ENCODE data around the gene CD164.

CD164 gene

DNA sequence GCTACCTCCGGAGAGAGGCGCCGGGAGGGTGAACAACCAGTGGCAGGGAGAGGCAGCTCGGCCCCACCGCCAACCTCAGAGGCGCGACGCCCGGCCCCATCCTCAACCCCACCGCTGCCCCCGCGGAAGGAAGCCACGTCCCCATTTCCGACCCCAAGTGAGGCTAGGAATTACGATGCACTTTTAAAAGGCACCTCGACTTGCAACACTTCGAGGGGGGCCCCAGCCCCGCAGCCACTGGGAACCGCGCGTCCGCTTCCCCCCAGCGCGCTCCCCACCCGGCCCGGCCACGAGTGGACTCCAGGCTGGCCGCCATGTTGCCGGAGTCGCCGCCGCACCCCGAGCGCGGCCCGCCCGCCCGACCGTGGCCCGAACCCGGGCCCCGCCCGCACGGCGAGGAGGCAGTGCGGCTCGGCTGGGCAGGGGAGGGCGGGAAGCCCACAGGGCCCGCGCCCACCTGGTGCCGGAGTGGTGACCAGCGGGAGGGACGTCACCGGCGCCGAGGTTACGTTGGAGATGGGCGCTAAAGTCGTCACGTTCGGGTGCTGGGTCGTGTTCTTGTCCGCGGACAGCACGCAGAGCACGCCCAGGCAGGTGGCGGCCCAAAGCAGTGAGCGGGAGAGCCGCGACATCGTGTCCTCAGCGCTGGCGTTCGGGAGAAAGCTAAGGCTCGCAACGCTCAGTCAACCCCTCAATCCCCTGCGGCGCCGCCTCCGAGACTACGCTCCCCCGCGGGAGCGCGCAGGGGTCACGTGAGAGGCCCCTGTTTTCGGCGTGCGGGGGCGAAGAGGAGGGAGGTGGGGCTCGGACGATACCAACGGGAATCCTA is at the start of gene CD164:
Gene CD164 (minus strand): TSS at position 721 of the 829 bp plus-strand sequence. CDS start 89 bp downstream, at position 632.
- peak; percentile 98 for DNase-seq

DNA sequence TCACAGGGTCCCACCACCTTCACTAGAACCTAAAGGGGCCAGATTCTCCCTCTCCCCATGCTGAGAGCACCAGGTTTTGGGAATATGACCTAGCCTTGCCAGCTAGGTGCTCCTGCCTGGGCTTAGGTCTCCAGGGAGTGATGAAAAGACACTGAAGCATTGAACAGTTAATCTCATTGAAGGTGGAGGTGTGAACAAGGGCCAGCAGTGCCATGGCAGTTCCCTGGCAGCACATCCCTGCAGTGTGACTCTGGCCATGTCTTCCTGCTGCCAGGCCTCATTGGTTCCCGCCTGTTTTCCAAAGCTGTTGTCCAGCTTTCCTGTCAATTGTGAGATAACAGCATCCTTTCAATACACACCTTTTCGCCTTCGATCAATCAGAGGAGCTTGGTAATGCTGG is 47.2 kb upstream of the CD164 start:
- DNase-seq = no peak

DNA sequence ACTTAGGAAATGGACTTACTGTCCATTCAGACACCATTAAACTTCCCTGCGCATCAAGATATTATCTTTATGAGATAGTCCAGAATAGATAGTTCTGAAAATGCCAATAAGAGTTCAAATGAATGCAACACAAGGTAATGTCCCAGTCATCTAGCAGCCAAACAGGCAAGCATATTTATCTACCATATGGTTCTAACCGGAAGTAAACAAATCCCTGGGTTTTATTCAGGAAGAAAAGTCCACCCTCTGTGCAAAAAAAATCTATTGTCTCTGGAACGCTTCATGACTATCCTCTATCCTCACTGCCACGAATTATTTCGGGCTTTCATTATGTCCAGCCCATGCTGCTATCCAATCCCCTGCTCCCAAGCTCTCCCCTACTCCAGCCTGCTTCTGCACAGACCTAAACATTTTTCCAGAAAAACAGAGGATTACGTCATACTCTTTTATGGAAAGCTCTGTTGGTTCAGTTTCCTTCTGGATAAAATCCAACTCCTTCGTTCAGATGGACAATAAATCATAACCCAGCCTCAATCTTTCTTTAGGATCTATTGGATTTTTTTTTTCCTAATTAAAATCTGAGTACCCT is 46.7 kb upstream of the CD164 start:
- DNase-seq = no peak

DNA sequence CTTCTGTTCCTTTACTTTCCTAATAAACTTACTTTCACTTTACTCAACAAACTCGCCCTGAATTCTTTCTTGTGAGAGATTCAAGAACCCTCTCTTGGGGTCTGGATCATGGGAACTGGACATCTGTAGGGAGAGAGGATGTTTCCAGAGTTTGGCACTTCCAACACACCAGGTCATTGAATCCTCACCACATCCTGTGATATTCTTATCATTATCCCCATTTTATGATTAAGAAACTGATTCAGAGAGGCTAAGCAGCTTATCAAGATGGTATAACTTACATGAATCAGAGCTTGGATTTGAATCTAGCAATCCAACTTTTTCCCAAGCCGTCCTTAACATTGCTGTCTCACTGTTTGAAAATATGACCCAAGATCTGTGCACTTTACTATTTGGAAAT is 42.7 kb upstream of the CD164 start:
- DNase-seq = no peak

DNA sequence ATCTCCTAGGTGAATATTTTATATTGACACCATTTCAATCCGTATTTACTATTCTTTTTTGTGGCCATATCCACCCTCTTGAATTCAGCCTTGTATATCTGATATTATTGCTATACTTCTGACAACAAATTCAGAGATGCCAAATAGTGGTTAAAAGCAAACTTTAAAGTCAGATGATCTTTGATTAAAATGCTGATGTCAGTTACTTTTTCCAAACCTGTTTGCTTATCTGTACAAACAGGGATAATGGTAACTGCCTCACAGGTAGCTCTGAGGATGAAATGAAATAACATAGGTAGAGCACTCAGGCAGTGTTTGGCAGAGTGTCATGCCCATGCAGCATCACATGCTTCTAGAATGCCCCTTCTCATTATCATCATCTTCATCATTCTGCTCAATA is 38.9 kb upstream of the CD164 start:
- DNase-seq = no peak

DNA sequence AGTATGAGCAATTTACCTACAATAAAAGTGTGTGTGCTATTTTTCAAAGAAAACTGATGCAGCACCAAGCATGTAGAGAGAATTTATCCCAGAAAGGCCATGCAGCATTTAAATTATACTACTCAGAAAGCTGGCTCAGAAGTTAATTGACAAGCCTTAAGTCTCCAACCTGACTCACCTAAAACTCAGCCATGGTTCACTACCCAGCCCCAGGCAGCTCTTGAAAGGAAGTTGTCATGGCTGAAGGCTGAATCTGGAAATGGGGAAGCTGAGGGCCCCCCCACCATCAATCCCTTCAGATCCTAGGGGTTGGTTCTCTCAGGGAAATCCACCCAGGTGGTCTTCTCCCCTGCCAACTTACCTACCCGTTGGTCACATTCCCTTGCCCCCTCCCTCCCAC is 38.5 kb upstream of the CD164 start:
- no peak for DNase-seq

DNA sequence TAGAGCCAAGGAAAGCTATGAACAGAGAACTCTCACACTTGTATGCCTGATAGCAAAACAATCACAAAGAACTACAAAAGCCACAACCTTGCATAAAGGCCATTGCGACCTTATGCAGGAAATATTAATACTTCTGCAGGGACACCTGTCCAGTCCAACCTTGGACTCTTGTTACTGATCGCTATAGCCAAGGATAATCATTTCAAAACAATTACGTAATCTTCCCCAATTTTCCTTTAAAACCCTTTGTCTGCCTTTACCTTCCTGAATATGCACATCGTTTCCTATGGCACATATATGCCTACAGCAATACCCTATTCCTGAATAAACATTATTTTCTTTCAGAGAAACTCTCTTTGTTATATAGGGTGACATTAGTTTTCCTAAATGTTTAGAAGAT is 35.4 kb upstream of the CD164 start:
- DNase-seq = no peak

DNA sequence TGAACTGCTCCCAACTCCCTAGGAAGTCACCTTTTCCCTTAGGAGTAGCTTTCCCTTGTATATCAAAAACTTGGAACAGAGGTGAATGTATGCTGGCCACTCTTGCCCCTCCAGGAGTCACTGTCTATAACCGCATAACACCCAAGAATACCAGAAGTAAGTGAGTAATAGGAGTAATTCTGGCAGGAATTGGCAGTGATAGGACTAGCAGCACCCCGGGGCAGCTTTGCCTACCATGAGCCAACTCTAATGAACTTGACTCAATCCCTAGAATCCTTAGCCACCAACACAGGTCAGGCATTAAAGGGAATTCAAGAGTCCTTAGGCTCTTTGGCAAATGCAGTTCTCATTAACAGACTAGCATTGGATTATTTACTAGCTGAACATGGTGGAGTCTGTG is 28.8 kb upstream of the CD164 start:
- no peak for DNase-seq

DNA sequence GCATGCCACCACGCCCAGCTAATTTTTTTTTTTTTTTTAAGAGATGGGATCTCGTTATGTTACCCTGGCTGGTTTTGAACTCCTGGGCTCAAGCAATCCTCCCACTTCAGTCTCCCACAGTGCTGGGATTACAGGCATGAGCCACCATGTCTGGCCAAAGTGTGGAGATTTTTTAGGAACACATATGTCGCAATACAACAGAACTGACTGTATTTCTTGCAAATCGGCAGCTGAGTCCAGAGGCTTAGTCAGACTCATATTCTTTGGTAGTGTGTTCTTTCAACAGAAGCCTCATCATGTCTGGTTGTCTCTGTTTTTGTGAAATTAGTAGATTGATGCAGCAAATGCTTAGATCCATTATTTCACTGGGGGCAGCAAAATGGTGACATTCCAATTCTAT is 23.9 kb upstream of the CD164 start:
- no peak for DNase-seq

DNA sequence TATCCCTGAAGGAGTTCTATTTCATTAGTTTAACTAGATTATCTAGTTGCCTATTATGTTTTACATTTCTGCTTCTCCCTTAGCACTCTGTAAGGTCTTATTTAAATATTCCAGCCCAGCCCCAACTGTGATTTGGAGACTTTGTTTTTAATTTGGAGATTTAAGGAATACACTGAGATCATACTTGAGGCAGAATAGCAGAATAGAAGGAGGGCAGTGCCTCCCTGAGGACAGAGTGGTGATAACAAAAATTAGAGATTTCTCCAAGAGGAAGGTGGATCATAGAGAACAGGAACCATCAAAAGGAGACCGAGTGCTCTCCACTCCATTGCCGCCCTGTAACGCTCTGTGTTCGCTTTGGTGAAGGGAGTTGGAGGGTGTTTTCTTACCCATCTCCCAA is 14.8 kb upstream of the CD164 start:
- DNase-seq = no peak

DNA sequence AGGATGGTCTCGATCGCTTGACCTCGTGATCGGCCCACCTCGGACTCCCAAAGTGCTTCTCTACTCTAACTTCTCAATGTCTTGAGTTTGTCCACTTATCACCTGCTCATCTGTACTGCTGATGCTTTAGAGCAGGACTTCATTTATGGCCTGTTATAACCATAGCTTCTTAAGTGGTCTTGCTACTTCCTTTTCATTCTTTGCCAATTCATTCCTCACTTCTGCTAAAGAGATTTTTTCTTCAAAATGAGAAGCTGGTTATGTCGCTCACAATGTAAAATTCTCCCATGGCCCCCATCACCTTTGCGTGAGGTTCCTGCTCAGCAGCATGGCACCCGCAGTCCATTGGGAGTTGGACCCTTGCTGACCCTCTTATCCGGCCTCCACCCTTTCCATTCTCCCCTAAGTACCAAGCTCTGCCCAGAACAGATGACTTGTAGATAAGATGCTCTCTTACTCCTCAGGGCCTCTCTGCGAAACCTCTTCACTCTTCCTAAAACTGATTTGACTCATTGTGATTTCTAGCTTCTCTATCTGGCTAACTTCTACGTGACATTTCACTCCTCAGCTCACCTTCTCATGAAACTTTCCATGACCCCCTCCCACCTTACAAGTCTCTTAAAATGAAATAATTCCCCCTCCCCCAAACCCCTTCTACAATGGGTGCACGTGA is 13.9 kb upstream of the CD164 start:
- DNase-seq = no peak

DNA sequence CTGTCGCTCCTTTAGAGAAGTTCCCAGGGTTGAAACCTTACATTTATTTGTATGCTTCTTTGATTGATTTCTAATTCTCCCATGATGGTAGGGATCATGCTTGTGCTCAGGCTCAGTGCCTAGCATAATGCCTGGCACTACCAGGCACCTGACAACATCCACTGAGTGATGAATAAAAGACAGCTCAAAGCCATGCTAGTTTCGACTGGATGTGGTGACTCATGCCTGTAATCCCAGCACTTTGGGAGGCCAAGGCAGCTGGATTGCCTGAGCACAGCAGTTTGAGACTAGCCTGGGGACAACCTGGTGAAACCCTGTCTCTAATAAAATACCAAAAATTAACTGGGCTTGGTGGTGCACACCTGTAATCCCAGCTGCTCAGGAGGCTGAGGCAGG is 11.6 kb upstream of the CD164 start:
- no peak for DNase-seq

DNA sequence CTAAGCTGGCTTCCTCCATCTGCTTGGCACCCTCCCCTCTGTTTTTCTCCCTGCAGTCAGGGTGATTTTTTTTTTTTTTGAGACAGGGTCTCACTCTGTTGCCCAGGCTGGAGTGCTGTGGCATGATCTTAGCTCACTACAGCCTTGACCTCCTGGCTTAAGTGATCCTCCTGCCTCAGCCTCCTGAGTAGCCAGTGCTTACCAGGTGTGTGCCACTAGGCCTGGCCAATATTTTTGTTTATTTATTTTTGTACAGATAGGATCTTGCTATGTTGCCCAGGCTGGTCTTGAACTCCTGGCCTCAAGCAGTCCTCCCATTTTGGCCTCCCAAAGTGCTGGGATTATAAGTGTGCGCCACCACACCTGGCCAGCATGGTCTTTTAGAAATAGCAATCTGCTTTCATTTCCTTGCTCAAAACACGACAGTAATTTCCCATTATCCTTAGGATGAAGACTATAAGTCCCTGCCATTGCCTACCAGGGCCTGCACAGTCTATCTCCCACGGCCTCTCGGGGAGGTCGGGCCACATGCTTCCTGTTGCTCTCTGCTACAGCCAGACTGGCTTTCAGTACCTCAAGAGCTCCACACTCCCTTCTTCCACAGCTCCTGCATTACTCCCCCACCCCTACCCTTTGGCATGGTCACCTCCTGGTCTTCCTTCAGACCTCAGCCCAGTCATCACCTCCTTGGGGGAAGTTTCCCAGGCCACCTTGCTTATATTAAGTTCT is 11.1 kb upstream of the CD164 start:
- no peak for DNase-seq

DNA sequence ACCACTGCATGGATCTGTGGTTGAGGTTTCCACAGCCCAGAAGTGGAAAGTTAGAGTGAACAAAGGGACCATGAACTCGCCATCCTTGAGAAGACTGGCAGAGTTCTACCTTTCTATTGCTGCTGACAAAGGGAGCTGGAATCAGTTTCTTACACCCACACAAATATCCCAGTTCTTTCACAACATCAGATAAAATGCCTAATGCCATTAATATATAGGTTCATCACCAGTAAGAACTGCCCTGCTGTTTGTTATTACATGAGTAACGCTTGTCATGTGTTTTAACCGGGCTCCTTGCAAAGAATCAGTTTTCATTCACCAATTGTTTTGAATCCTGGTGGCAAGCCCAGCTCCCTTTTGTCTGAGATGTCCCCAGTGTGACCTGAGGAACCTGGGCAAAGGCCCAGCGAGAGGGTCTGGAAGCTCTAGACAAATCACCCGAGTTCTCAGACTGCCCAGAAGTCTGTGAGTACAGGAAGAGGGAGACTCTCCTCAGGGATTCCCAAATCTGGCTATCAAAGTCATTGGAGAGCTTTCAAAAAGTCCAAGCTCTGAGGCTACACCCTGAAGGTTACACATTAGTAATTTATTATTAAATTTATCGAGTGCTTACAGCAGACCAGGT is 7.5 kb upstream of the CD164 start:
- no peak for DNase-seq

DNA sequence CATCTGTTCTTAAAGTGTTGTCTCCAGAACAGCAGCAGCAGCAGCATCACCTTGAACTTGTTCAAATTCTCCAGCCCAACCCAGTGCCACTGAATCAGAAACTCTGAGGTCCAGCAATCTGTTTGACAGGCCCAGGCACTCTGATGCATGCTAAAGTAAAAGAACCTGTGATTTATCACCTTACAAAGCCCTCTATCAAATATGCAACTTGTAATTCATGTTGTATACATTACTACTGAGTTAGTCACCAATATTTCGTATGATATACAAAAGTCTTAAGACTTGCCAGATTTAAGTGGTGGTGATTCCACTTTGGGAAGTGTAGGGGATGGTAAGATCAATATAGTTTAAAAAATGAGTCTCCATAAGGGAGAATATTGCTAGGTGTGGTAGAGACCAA is 6.0 kb upstream of the CD164 start:
- DNase-seq = no peak

DNA sequence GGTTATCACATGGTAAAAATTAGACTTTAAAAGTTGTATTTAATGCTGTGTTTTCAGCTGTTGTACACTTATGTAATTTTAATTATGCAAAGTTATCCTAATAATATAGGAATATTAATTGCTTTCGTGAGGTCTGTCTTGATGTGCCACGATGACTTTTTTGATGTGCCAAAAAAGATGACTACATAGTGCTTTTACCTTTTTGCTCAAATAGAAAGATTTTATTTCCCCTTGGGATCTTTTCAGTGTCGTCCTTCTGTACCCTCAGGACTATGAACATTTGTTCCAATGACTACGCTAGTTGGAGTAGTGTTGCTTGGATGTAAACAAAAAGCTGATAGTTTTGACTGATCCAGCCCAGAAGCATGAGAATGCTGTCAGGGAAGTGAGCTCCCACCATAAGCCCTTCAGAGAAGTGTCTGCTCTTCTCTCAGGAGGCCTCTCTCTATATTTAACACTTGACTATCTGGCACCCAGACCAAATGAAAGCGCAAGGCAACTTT is 1.2 kb upstream of the CD164 start:
- no peak for DNase-seq

DNA sequence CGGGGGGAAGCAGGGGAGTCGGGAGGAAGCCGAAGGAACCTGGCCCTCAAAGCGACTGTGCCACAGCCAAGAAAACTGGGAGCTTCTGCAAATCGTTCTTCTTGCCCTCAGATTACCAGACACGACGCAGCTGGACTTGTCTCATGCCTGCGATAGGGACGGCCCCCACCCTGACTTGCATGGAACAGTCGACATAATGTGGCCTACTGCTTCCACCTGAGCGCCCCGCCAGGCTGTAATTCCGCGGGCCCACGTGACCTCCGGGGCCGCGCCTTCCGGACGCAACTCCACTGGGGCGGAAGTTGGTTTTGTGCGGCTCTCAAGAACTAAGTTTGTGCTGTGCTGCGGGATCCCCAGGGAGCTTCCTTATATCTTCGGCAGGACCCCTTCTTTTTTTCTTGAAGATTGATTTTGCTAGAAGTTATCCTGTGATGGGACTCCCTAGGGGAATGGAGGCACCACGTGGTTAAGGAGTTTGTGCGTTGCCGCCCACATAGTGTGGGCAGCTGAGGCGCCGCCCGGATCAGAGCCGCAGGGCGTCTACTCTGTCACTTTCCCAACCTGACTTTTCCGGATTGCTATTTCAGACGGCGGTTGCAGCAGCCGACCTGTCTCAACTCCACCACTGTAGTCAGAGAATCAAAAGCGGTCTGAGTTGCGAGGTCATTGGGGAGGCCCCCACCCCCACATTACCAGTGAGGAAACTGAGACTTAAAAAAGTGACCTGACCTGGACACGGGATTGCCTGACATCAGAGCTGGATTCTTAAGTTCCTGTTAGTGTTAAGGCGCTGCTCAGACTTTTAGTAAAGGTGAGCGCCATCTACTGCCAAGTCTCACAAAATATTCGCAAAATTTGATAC is 540 bp upstream of the CD164 start:
- peak; percentile 97 for DNase-seq

DNA sequence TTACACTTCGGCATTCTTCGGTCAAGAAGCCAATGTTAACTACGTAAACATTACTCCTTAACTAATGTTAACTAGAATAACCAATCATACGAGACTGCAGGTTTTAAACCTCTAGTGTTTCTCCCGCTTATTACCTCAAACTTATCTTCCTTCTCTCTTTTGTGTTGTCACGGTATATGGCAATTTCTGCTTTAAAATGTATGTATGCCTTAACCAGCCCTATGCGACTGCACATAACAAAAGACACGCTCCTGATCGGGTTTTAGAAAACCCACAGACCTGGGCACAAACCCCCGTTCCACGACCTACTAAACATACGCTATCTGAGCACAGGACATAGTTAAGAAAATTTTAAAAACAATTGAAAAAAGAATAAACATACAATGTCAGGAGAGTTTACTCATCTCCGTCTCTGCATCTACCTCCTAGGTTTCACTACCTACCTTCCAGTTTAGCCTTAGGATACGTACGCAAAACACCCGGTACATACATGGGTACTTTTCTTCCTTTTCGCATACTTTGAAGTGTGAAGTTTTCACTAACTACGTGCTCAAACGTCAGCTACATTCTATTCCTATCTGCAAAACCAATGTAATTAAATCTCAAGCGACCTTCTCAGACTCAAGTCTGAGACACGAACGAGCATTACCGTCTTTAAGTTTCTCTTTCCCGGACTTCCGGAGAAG is 1.1 kb downstream of the CD164 start:
- DNase-seq = peak; percentile 68

DNA sequence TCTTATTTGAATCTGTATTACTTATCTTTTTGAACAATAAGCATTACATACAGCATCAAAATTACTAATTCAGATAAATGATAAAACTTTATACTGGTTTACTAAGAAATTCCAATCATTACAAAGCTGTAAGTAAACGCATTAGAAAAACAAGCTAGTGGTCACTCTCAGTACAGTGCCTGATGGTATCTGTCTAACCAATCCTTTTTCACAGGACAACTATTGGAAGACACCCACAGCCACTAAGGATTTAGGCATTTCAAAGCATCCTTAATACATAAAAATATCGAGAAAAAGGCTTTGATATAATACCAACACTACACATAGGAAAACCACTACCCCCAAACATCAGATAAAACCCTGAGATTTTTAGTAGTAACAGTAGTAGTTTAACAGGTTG is 2.6 kb downstream of the CD164 start:
- DNase-seq = no peak

DNA sequence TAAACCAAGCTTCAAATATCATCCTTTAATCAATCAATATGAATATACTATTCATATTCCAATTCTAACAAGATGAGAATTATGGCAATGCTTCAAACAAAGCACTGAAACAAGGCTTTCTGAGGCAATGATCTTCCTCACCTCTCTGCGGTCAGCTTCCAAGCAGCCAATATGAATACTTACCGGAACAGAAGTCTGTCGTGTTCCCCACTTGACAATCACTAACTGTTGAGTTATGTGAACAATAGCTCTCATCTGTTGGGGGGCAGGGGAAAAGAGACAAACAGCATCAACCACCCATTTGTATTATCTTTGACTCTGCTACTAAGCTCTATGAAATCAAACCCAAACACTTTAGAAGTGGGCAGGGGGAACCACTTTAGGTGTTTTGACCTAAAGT is 4.5 kb downstream of the CD164 start:
- no peak for DNase-seq

DNA sequence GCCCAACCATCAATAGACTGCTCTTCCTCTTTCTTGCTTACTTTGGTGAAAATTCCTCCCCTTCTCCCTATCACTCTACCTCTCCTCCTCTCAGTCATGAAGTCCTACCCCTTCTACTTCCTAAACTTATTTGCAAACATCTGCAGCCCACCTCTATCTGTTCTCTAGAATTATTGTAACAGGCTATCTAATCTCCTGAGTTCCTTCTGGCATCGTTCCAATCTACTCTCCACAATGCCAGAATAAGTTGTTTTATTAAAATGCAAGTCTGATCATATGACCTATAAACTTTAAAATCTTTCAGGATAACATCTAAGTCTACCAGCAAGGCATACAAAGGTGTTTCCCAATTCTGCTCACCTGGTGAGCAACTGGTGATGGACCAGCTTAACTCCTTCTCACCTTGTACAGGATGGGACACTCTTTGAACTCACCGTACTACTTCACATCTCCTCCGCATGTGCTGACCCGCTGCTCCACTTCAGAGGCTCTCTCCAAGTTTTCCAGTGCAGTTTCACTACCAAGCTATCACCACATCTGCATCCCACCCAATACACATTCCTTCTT is 7.9 kb downstream of the CD164 start:
- DNase-seq = no peak

Data from activated effector memory CD4-positive, alpha-beta T cell treated with anti-CD3 and anti-CD28 coated beads, Interleukin-2, amount 50 U/mL, for 16 hours (primary cell).